BE2C (cell line): Measurements from ENCODE around the gene TSTD2.

Experiments used
- DNase-seq: peaks from one replicate; pipeline ENCODE4 v3.0.0-alpha.2; 2020
- H3K27me3 ChIP-seq: fragments of 250-450 bp; sonication (Bioruptor Pico); 2 replicates; pipeline ENCODE4 v1.5.1; 2020; ENCODE audit warnings: mild to moderate bottlenecking
- H3K36me3 ChIP-seq: fragments of 250-450 bp; sonication (Bioruptor Pico); 2 replicates; pipeline ENCODE4 v1.5.1; 2020; ENCODE audit warnings: mild to moderate bottlenecking
- H3K4me1 ChIP-seq: fragments of 250-450 bp; sonication (Bioruptor Pico); 2 replicates; pipeline ENCODE4 v1.5.1; 2020
- H3K4me3 ChIP-seq: 2 replicates; pipeline ENCODE4 v1.5.1; 2011; ENCODE audit warnings: low read depth, low read length
- H3K9me3 ChIP-seq: fragments of 250-450 bp; sonication (Bioruptor Pico); 2 replicates; pipeline ENCODE4 v1.5.1; 2020
- TF ChIP-seq, protein P1 (sequence below): IDR thresholded peaks from 2 replicates; pipeline ENCODE4 v1.5.1; 2012; ENCODE audit warnings: mild to moderate bottlenecking, low read depth, low read length

Gene TSTD2

DNA sequence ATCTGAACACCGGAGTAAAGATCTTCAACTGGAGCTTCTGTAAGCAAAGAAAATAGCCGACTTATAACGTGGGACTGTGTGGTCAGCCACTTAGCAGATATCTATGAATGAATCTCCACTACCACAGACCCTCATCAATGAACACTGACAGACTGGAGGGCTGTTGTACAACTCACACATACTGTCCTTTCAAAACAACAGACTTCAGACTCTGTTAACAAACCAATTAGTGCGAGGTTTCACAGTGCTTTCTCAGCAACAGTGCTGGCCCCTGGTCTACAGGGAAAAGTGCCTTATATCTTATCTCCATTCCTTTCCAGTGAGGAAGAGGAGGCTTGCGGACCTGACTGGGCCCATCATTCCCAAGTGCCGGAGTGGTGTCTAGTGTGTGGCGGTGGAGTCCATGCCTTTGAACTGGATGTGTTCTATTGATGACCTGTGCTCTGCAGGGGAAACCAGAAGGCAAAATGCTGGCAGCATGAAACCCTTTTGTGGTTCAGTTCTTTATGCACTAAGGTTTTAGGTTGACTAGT lies 33.8 kb downstream of the TSTD2 start:
- DNase-seq: no peak
- Histone ChIP-seq H3K9me3 (no peaks in the 10 kb centered on the region), H3K4me1 (peaks cover 22% of the 10 kb centered on the region), H3K27me3 (no peaks in the 10 kb centered on the region), H3K36me3 (peaks cover 83% of the 10 kb centered on the region), H3K4me3 (no peak overlapping the region)
- TF ChIP-seq, protein P1, sequence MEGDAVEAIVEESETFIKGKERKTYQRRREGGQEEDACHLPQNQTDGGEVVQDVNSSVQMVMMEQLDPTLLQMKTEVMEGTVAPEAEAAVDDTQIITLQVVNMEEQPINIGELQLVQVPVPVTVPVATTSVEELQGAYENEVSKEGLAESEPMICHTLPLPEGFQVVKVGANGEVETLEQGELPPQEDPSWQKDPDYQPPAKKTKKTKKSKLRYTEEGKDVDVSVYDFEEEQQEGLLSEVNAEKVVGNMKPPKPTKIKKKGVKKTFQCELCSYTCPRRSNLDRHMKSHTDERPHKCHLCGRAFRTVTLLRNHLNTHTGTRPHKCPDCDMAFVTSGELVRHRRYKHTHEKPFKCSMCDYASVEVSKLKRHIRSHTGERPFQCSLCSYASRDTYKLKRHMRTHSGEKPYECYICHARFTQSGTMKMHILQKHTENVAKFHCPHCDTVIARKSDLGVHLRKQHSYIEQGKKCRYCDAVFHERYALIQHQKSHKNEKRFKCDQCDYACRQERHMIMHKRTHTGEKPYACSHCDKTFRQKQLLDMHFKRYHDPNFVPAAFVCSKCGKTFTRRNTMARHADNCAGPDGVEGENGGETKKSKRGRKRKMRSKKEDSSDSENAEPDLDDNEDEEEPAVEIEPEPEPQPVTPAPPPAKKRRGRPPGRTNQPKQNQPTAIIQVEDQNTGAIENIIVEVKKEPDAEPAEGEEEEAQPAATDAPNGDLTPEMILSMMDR: peak; percentile 4; the same call in 1 of the 2 replicates

DNA sequence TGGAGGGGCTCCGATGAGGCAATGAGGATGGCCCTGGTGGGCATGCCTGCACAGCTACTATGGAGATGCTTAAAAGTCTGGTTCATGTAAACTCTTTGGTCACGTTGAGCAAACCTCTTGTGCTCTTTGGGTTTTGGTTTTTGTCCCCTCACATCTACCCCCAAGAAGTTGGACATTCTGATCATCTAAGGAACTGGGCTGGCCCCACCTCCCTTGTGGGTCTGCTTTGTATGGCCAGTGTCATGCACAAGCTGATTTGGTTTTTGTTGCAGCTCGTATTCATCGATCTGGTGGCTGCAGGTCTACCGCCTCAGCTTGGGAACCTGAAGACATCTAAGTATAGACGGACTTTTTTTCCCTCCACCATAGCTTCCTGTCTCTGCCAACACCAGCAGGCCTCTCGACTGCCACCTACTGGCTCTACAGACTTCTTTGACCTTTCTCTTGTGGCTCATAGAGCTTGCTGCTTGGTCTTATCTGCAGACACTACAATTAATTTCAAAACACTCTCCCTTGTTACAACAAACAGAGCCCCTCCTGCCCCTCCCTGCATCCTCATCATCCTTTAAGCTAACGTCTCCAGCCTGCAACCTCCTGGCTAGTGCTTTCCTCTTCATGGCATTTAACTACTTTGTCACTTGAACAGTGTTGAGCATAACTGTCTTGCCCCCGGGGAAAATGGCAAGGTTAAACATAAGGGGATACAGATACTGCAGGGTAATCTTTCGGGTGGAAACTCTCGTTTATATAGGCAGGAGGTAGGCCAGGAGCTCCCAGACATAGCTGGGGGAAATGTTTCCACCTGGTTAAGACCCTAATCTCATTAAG lies 34.5 kb downstream of the TSTD2 start:
- H3K36me3 ChIP-seq: peaks cover 81% of the 10 kb centered on the region
- peaks cover 26% of the 10 kb centered on the region for H3K4me1 ChIP-seq
- H3K27me3 ChIP-seq: no peaks in the 10 kb centered on the region
- TF ChIP-seq, protein P1: peak; percentile 97
- no peaks in the 10 kb centered on the region for H3K9me3 ChIP-seq
- DNase-seq: peak; percentile 87
- no peak overlapping the region for H3K4me3 ChIP-seq

DNA sequence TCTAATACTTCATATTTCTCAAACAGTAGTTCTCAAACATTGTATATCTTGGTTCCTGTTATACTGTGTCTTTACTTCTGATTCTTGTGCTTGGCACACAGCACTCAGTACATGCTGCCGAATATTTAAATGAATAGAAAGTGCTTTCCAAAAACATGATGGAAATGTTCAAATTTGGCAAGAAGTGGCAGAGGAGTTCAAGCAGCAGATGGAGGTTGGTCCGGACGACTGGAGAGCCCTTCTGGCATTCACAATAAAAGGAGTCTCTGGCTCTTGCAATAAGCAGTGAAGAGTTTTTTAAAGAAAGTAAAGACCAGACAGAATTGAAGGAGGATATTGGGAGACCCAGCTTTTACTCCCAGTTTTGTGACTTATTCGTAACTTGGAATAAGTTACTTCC lies 36.3 kb downstream of the TSTD2 start:
- no peak overlapping the region for H3K4me3 ChIP-seq
- peaks cover 80% of the 10 kb centered on the region for H3K36me3 ChIP-seq
- DNase-seq: no peak

DNA sequence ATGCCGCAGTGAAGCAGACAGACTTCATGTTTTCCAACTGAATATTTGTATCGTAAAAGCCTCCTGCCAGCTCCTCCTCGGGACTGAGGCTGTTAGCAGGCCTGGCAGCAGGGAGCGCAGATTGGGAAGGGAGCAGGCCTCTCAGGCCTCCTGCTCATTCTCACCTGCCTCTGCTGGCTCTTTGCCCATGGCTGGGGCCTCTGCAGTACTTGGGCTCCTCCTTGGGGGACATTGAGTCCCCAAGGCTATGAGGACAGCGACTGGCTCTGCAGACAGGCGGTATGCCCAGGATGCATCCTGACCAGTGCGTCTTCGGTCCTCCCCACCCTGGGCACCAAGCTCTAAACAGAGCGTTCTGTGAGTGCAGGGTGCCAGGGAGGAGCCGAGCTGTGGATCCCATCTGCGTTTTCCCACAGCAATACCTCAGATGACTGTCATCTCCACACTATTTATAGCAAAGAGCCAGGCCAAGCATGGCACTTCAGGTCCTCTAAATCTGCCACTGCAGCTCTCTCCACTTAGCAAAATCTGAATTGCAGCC lies 38.7 kb downstream of the TSTD2 start:
- TF ChIP-seq, protein P1: no peak
- H3K9me3 ChIP-seq: no peaks in the 10 kb centered on the region
- no peaks in the 10 kb centered on the region for H3K27me3 ChIP-seq
- no peak overlapping the region for H3K4me3 ChIP-seq
- DNase-seq: peak; percentile 72
- H3K4me1 ChIP-seq: peaks cover 31% of the 10 kb centered on the region
- peaks cover 74% of the 10 kb centered on the region for H3K36me3 ChIP-seq

More for the DNA sequence above, 36.3 kb downstream of the TSTD2 start:
- Histone ChIP-seq H3K27me3 (no peaks in the 10 kb centered on the region), H3K9me3 (no peaks in the 10 kb centered on the region), H3K4me1 (peaks cover 33% of the 10 kb centered on the region)
- TF ChIP-seq, protein P1: no peak

DNA sequence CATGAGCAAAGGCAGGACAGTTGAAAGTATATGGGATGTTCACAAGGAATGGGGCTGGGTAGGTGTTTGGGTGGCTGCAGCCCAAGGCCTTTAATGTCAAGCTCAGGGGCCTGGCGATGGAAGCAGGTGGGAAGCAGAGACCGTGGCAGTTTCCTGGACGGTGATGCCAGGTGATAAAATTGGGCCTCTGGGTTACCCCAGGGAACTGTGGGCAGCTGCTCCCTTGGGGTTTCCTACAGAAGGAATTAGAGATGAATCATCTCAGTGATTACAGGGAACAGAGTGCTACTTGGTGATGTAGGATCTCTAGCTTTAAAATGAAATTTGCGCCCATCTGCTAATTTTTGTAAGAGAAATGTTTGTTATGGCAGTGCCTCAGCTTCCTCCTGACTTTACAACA lies 39.2 kb downstream of the TSTD2 start:
- TF ChIP-seq, protein P1: no peak
- H3K27me3 ChIP-seq: no peaks in the 10 kb centered on the region
- peaks cover 73% of the 10 kb centered on the region for H3K36me3 ChIP-seq
- H3K9me3 ChIP-seq: no peaks in the 10 kb centered on the region
- peaks cover 26% of the 10 kb centered on the region for H3K4me1 ChIP-seq
- H3K4me3 ChIP-seq: no peak overlapping the region
- peak; percentile 63 for DNase-seq

DNA sequence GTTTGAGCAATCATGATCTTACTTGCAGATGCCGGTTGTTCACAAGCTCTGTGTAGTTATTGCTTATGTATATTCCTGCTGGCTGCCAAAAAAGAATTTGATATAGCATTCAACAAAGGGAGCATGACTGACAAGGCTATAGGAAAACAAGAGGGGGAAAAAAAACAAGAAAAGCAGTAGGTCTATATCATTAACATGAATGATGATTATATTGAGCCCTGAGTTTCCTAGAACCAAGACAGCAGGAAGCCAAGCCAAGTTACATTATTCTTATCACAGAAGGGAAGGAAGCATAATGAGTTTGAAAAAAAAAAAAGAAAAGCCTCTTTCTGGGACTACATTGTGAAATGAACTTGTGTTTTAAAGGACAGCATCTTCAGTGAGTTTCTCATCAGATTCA lies 41.0 kb downstream of the TSTD2 start:
- Histone ChIP-seq H3K27me3 (no peaks in the 10 kb centered on the region), H3K4me1 (peaks cover 19% of the 10 kb centered on the region), H3K36me3 (peaks cover 82% of the 10 kb centered on the region), H3K9me3 (no peaks in the 10 kb centered on the region), H3K4me3 (no peak overlapping the region)
- TF ChIP-seq, protein P1: no peak
- no peak for DNase-seq
